OCI-LY1 (cell line): ENCODE data around the gene CARMIL1.

Experiments
- H2AFZ ChIP-seq: fragments of 200-600 bp; sonication (generic), shearing (Covaris generic); 2 replicates; pipeline ENCODE4 v1.6.0; 2014; ENCODE audit warnings: antibody characterized with exemption, mild to moderate bottlenecking, low read length
- H3F3A ChIP-seq: fragments of 200-600 bp; sonication (generic), shearing (Covaris generic); 2 replicates; pipeline ENCODE4 v1.6.0; 2014; ENCODE audit warnings: mild to moderate bottlenecking, antibody characterized with exemption, low read length, moderate library complexity; ENCODE audit not compliant: insufficient read depth
- H3K27ac ChIP-seq: fragments of 200-600 bp; sonication (generic); 2 replicates; pipeline ENCODE4 v1.5.1; 2014; ENCODE audit warnings: low read length, mixed run types, mild to moderate bottlenecking, low read depth; ENCODE audit not compliant: poor library complexity, severe bottlenecking
- H3K27me3 ChIP-seq: fragments of 200-600 bp; sonication (generic); 2 replicates; pipeline ENCODE4 v1.6.0; 2014; ENCODE audit warnings: antibody characterized with exemption, mild to moderate bottlenecking, low read length, moderate library complexity; ENCODE audit not compliant: insufficient read depth
- H3K36me3 ChIP-seq: fragments of 200-600 bp; sonication (generic); 2 replicates; pipeline ENCODE4 v1.6.1; 2014; ENCODE audit warnings: mild to moderate bottlenecking, antibody characterized with exemption, low read length, moderate library complexity, mixed read lengths; ENCODE audit not compliant: insufficient read depth
- H3K4me1 ChIP-seq: fragments of 200-600 bp; sonication (generic); 2 replicates; pipeline ENCODE4 v1.5.1; 2014; ENCODE audit warnings: mild to moderate bottlenecking, low read length, moderate library complexity; ENCODE audit not compliant: insufficient read depth, severe bottlenecking
- H3K4me2 ChIP-seq: fragments of 200-600 bp; sonication (generic), shearing (Covaris generic); 2 replicates; pipeline ENCODE4 v1.6.1; 2014; ENCODE audit warnings: low read length
- H3K4me3 ChIP-seq: fragments of 200-600 bp; sonication (generic); 2 replicates; pipeline ENCODE4 v1.5.1; 2014; ENCODE audit warnings: low read length, low read depth, mild to moderate bottlenecking, mixed read lengths; ENCODE audit not compliant: poor library complexity, severe bottlenecking
- H3K79me2 ChIP-seq: fragments of 200-600 bp; shearing (Covaris generic); 2 replicates; pipeline ENCODE4 v1.6.1; 2016; ENCODE audit warnings: mixed run types, low read length, mixed read lengths; ENCODE audit not compliant: insufficient read depth
- H3K9ac ChIP-seq: fragments of 200-600 bp; sonication (generic), shearing (Covaris generic); 2 replicates; pipeline ENCODE4 v1.6.1; 2014; ENCODE audit warnings: mild to moderate bottlenecking, low read length, mixed read lengths
- H3K9me2 ChIP-seq: fragments of 200-600 bp; sonication (generic), shearing (Covaris generic); 2 replicates; pipeline ENCODE4 v1.6.1; 2014; ENCODE audit warnings: low read depth, mild to moderate bottlenecking, low read length, mixed read lengths
- H3K9me3 ChIP-seq: fragments of 200-600 bp; shearing (Covaris generic); 2 replicates; pipeline ENCODE4 v1.6.1; 2014; ENCODE audit warnings: low read length, mixed read lengths
- H4K20me1 ChIP-seq: fragments of 200-600 bp; sonication (generic), shearing (Covaris generic); 2 replicates; pipeline ENCODE4 v1.6.0; 2016; ENCODE audit warnings: mild to moderate bottlenecking, low read length; ENCODE audit not compliant: insufficient read depth
- EZH2 ChIP-seq: fragments of 200-600 bp; sonication (generic), shearing (Covaris generic); IDR thresholded peaks from 2 replicates; pipeline ENCODE4 v1.8.0; 2017; ENCODE audit warnings: borderline replicate concordance, mixed run types, mild to moderate bottlenecking, antibody characterized with exemption, low read length, moderate library complexity, mixed read lengths
- TF ChIP-seq, protein P1 (sequence below): fragments of 200-600 bp; sonication (generic), shearing (Covaris generic); IDR thresholded peaks from 2 replicates; pipeline ENCODE4 v1.5.1; 2017; ENCODE audit warnings: mild to moderate bottlenecking, antibody characterized with exemption, low read length, moderate library complexity, mixed read lengths

Gene CARMIL1

GRCh38 chr6:25642667-25643328 is 363.6 kb downstream of the CARMIL1 start:
- Histone ChIP-seq H2AFZ (no peak overlapping the region), H3K4me2 (no peak overlapping the region), H3K4me3 (no peak overlapping the region), H3K36me3 (no peaks in the 10 kb centered on the region), H3K79me2 (no peaks in the 10 kb centered on the region), H3K4me1 (no peaks in the 10 kb centered on the region), H3K9me3 (no peaks in the 10 kb centered on the region), H3K27ac (no peak overlapping the region), H3K27me3 (no peaks in the 10 kb centered on the region), H4K20me1 (no peaks in the 10 kb centered on the region), H3K9me2 (no peaks in the 10 kb centered on the region), H3K9ac (no peak overlapping the region), H3F3A (no peaks in the 10 kb centered on the region)
- TF ChIP-seq, protein P1, sequence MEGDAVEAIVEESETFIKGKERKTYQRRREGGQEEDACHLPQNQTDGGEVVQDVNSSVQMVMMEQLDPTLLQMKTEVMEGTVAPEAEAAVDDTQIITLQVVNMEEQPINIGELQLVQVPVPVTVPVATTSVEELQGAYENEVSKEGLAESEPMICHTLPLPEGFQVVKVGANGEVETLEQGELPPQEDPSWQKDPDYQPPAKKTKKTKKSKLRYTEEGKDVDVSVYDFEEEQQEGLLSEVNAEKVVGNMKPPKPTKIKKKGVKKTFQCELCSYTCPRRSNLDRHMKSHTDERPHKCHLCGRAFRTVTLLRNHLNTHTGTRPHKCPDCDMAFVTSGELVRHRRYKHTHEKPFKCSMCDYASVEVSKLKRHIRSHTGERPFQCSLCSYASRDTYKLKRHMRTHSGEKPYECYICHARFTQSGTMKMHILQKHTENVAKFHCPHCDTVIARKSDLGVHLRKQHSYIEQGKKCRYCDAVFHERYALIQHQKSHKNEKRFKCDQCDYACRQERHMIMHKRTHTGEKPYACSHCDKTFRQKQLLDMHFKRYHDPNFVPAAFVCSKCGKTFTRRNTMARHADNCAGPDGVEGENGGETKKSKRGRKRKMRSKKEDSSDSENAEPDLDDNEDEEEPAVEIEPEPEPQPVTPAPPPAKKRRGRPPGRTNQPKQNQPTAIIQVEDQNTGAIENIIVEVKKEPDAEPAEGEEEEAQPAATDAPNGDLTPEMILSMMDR = no peak
- TF ChIP-seq EZH2 = no peak

DNA sequence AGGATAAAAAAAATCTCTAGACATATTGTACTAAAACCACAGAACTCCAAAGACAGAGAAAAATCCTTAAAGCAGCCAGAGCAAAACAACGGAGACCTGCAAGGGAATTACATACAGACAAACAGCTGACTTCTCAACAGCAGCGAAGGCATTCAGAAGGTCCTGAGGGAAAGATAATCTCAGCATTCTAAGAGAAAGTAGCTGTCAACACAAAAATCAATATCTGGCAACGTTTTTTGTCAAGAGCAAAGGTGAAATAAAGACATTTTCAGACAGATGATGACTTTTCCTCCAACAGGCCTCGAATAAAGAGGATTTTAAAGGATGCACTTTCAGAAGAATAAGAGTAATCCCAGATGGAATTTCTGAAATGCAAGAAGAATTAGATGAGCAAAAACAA is 366.7 kb downstream of the CARMIL1 start:
- Histone ChIP-seq H3K27me3 (no peaks in the 10 kb centered on the region), H4K20me1 (no peaks in the 10 kb centered on the region), H3K9me2 (no peaks in the 10 kb centered on the region), H3K4me1 (no peaks in the 10 kb centered on the region), H3F3A (no peaks in the 10 kb centered on the region), H3K4me2 (no peak overlapping the region), H3K27ac (no peak overlapping the region), H3K36me3 (no peaks in the 10 kb centered on the region), H3K79me2 (no peaks in the 10 kb centered on the region), H3K9ac (no peak overlapping the region), H2AFZ (no peak overlapping the region), H3K9me3 (no peaks in the 10 kb centered on the region), H3K4me3 (no peak overlapping the region)
- TF ChIP-seq EZH2 = no peak
- TF ChIP-seq, protein P1 = no peak

GRCh38 chr6:25649611-25650010 is 370.4 kb downstream of the CARMIL1 start:
- Histone ChIP-seq H3K9ac (no peak overlapping the region), H3F3A (no peaks in the 10 kb centered on the region), H2AFZ (no peak overlapping the region), H3K27me3 (no peaks in the 10 kb centered on the region), H3K4me3 (no peak overlapping the region), H3K4me2 (no peak overlapping the region), H3K9me3 (no peaks in the 10 kb centered on the region), H3K9me2 (no peaks in the 10 kb centered on the region), H3K79me2 (no peaks in the 10 kb centered on the region), H3K4me1 (no peaks in the 10 kb centered on the region), H3K36me3 (no peaks in the 10 kb centered on the region), H3K27ac (no peak overlapping the region), H4K20me1 (no peaks in the 10 kb centered on the region)
- TF ChIP-seq EZH2 = no peak
- TF ChIP-seq, protein P1 = no peak
